ENCODE results near the gene ZC3HAV1.
A peak's percentile ranks its signal among the peaks of the same experiment; 100 is the strongest.

DNA sequence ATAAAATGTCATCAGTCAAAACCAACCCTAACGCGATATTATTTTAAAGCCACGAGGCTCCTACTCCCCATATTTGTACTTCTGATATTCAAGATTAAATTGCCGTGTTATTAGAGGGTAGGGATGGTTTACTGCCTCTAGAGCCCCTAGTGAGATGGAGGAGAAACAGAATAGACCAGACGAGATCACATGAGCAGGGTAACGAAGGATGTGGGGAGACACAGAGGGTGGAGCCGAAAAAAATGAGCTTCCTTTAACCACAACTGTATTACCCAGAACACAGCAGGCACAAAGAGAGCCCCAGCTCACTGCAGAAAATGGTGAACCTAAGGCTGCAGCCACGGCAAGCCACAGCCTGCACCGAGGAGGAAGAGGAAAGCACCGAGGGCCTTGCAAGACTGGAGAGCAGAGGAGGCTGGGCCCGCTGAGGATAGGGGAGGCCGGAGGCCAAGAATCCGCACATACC lies 14.3 kb downstream of the ZC3HAV1 start:
- TF ChIP-seq, protein P1, sequence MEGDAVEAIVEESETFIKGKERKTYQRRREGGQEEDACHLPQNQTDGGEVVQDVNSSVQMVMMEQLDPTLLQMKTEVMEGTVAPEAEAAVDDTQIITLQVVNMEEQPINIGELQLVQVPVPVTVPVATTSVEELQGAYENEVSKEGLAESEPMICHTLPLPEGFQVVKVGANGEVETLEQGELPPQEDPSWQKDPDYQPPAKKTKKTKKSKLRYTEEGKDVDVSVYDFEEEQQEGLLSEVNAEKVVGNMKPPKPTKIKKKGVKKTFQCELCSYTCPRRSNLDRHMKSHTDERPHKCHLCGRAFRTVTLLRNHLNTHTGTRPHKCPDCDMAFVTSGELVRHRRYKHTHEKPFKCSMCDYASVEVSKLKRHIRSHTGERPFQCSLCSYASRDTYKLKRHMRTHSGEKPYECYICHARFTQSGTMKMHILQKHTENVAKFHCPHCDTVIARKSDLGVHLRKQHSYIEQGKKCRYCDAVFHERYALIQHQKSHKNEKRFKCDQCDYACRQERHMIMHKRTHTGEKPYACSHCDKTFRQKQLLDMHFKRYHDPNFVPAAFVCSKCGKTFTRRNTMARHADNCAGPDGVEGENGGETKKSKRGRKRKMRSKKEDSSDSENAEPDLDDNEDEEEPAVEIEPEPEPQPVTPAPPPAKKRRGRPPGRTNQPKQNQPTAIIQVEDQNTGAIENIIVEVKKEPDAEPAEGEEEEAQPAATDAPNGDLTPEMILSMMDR (IDR thresholded peaks at IDR 0.05 in 8 of 11, conservative IDR thresholded peaks at IDR 0.05 in 3 of 11): no peak
- peak; percentile 74 to 88 (median 82) for TF ChIP-seq POLR2AphosphoS5 (IDR thresholded peaks at IDR 0.05)

Measured in spleen (tissue), 7 donors.